A673 (cell line): ENCODE results near the gene MS4A13.

Source experiments
- EZH2 ChIP-seq: fragments of 200-600 bp; sonication (generic); IDR thresholded peaks from 2 replicates; pipeline ENCODE4 v1.6.1; 2017; ENCODE audit warnings: borderline replicate concordance, low read depth, mild to moderate bottlenecking, mixed read lengths, antibody characterized with exemption, low read length; ENCODE audit not compliant: poor library complexity, severe bottlenecking
- TF ChIP-seq, protein P1 (sequence below): fragments of 300-800, 200-600 bp; sonication (generic); conservative IDR thresholded peaks from 2 replicates; pipeline ENCODE4 v1.5.1; 2017; ENCODE audit warnings: low read depth, mild to moderate bottlenecking, antibody characterized with exemption, low read length, moderate library complexity, mixed read lengths

DNA sequence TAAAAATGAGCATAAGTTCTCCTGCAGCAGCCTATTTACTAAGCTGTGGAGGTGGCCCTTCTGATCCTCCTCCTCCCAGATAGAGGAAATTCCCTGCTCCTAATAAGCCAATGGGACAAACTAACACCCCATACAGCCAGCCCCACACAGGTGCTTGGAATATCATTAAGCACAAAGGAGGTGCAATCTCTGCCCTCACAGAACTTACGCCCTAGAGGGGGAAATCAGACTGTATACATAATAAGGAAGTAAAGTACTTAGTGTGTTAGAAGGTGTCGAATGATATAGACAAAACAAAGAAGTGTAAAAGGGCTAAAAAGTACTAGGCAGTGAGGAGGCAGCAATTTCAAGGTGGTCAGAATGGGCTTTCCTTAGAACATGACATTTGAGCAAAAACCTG, 16.8 kb upstream of the MS4A13 start:
- TF ChIP-seq, protein P1, sequence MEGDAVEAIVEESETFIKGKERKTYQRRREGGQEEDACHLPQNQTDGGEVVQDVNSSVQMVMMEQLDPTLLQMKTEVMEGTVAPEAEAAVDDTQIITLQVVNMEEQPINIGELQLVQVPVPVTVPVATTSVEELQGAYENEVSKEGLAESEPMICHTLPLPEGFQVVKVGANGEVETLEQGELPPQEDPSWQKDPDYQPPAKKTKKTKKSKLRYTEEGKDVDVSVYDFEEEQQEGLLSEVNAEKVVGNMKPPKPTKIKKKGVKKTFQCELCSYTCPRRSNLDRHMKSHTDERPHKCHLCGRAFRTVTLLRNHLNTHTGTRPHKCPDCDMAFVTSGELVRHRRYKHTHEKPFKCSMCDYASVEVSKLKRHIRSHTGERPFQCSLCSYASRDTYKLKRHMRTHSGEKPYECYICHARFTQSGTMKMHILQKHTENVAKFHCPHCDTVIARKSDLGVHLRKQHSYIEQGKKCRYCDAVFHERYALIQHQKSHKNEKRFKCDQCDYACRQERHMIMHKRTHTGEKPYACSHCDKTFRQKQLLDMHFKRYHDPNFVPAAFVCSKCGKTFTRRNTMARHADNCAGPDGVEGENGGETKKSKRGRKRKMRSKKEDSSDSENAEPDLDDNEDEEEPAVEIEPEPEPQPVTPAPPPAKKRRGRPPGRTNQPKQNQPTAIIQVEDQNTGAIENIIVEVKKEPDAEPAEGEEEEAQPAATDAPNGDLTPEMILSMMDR = no peak
- no peak for TF ChIP-seq EZH2
